Sigmoid colon (tissue), 4 donors: ENCODE measurements around the gene LIMK1.

Source experiments
- EP300 ChIP-seq, 4 donors: sonication (generic); formaldehyde crosslinking; IDR thresholded peaks; one replicate each; pipeline ENCODE4 v1.6.1; 2017; ENCODE audit warnings: antibody characterized with exemption in 4 of 4
- POLR2A ChIP-seq, 2 donors: fragments of 450-650 bp; IDR thresholded peaks; one replicate each; pipeline ENCODE4 v1.6.1; 2016; ENCODE audit warnings: antibody characterized with exemption in 2 of 2, mild to moderate bottlenecking in 2 of 2, moderate library complexity in 2 of 2
- TF ChIP-seq, protein P1 (sequence below), 4 experiments: fragments of 450-650 bp in 3 of 4; fragments of 200-600 bp in 1 of 4; IDR thresholded peaks; one replicate each; pipeline ENCODE4 v1.5.1; 2016 to 2019; ENCODE audit warnings: antibody characterized with exemption in 4 of 4, mild to moderate bottlenecking in 3 of 4, moderate library complexity in 2 of 4

DNA sequence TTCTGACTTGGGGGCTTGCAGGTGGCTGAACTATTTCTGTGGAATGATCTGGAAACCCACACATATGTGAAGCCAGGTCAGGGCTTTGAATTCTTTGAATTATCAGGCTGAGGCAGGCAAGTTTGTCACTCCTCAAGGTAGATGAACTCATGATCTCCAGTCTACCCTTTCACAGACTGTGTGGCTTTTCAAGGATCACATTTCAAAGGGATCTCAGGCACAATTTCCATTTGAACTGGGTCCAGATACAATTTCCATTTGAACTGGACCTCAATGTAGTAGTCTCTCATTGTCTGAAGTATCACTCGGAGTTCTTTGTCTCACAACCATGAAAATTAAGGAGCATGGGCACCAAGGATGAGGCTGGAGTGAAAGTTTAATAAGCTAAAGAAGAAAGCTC is 64.9 kb downstream of the LIMK1 start:
- TF ChIP-seq, protein P1, sequence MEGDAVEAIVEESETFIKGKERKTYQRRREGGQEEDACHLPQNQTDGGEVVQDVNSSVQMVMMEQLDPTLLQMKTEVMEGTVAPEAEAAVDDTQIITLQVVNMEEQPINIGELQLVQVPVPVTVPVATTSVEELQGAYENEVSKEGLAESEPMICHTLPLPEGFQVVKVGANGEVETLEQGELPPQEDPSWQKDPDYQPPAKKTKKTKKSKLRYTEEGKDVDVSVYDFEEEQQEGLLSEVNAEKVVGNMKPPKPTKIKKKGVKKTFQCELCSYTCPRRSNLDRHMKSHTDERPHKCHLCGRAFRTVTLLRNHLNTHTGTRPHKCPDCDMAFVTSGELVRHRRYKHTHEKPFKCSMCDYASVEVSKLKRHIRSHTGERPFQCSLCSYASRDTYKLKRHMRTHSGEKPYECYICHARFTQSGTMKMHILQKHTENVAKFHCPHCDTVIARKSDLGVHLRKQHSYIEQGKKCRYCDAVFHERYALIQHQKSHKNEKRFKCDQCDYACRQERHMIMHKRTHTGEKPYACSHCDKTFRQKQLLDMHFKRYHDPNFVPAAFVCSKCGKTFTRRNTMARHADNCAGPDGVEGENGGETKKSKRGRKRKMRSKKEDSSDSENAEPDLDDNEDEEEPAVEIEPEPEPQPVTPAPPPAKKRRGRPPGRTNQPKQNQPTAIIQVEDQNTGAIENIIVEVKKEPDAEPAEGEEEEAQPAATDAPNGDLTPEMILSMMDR (IDR thresholded peaks at IDR 0.05): no peak
- TF ChIP-seq POLR2A (IDR thresholded peaks at IDR 0.05) (no peak), EP300 (IDR thresholded peaks at IDR 0.05) (no peak)
